ENCODE data around the gene AURKA. TPM values are rescaled to one million over a fixed set of nuclear protein-coding genes. Genes with fewer than 3 reads are reported as not detected.

AURKA gene
- total RNA-seq, 2 experiments from 2014 or later = 97.5 to 100 TPM

DNA sequence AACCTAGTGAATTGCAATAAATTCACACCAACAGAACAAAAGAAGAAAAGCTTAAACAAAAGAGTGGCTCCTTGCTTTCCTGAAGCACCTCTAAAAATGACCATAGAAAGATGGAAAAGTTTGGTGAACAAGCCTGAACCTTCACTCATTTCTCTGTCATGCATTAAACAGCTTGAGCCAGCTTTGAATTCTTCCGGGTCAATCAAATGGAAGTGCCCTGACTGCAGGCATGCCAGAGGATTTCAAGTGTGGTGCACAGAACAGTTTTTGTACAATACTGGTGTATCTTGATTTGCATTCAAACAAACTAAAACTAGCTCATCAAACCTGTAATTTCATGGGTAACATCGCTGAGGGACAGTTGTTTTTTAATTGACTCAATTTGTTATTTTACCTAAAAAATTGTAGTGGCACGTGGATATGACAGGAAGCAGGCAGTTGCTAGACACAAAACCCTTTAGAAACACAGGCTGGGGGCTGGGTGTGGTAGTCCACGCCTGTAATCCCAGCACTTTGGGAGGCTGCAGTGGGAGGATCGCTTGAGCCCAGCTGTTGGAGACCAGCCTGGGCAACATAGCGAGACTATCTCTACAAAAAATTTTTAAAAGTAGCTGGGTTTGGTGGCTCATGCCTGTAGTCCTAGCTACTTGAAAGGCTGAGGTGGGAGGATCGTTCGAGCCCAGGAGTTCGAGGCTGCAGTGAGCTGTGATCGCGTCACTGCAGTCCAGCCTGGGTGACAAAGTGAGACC, 29.1 kb upstream of the AURKA start:
- Mint-ChIP-seq H3K36me3 (ENCODE audit: low read depth) (peaks cover 23% of the 10 kb centered on the region), H3K4me1 (ENCODE audit: low read depth) (peaks cover 79% of the 10 kb centered on the region), H3K27me3 (no peaks in the 10 kb centered on the region), H3K4me3 (peak overlapping the region; percentile 7), H3K9me3 (no peaks in the 10 kb centered on the region), H3K27ac (peak overlapping the region; percentile 76)
- CTCF ChIA-PET = interaction anchor here (0.9 to 3.8 kb wide), 3 partner anchors 8 to 22 kb away, joined by 4 to 17 read pairs (median 4); partner anchors contain the start of gene CASS4
- POLR2A ChIA-PET = interaction anchor here (0.8 to 3.6 kb wide), 6 partner anchors 9 to 23 kb away, joined by 3 to 27 read pairs (median 4); partner anchors contain the start of gene CASS4
- DNase-seq (no peak), ATAC-seq (no peak)
- TF ChIP-seq, protein P1, sequence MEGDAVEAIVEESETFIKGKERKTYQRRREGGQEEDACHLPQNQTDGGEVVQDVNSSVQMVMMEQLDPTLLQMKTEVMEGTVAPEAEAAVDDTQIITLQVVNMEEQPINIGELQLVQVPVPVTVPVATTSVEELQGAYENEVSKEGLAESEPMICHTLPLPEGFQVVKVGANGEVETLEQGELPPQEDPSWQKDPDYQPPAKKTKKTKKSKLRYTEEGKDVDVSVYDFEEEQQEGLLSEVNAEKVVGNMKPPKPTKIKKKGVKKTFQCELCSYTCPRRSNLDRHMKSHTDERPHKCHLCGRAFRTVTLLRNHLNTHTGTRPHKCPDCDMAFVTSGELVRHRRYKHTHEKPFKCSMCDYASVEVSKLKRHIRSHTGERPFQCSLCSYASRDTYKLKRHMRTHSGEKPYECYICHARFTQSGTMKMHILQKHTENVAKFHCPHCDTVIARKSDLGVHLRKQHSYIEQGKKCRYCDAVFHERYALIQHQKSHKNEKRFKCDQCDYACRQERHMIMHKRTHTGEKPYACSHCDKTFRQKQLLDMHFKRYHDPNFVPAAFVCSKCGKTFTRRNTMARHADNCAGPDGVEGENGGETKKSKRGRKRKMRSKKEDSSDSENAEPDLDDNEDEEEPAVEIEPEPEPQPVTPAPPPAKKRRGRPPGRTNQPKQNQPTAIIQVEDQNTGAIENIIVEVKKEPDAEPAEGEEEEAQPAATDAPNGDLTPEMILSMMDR (IDR thresholded peaks at IDR 0.05) = no peak
- intact Hi-C loops (cut with micrococcal nuclease) = no loop called here

DNA sequence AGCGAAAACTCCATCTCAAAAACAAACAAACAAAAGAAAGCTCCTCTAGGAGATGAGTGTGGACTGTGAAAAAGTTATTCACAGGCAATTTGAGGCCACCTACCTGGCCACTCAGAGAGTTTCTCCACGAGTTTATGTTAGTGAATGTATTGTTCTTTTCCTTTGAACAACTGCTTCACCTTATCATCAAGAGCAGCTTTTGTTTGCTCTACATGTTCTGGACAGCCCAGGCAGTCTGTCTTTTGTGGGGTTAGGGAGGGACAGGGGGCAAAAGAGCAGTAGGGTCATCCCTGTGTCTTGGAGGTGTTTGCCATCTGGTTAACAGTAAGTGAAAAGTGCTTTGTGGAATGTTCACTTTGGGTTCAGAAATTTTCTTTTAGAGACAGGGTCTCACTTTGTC, 28.0 kb upstream of the AURKA start:
- peaks cover 23% of the 10 kb centered on the region for H3K36me3 Mint-ChIP-seq (ENCODE audit: low read depth)
- peaks cover 78% of the 10 kb centered on the region for H3K4me1 Mint-ChIP-seq (ENCODE audit: low read depth)
- intact Hi-C loops (cut with micrococcal nuclease) = no loop called here
- TF ChIP-seq, protein P1 (IDR thresholded peaks at IDR 0.05) = no peak
- no peak overlapping the region for H3K4me3 Mint-ChIP-seq
- ChIA-PET CTCF (no interaction called here), POLR2A (interaction anchor here (0.6 to 3.9 kb wide), 7 partner anchors 10 to 1863 kb away, joined by 3 to 27 read pairs (median 3); no protein-coding TSS in a partner anchor)
- H3K9me3 Mint-ChIP-seq = no peaks in the 10 kb centered on the region
- ATAC-seq = no peak
- no peaks in the 10 kb centered on the region for H3K27me3 Mint-ChIP-seq
- peak overlapping the region; percentile 76 for H3K27ac Mint-ChIP-seq
- DNase-seq = no peak

DNA sequence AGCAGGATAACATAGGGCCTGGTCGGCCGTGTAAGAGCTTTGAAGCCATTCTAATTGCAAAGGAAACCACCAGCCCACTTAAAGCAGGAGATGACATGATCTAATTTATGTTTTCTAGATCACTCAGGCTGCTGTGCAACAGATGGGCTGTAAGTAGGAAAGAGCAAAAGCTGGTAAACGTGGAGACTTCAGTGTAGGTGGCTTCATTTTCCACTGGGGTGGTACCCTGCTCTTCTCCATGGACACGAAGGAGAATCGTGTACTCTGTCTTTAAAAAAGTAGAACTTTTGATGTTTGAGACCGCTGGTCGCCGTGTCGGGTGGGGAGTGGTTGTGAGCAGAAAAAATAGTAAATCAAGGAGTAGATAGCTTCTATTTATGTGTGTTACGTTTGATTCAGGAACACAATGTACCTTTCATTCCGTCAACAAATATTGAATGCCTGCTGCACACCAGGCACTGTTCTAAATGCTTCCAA, 26.4 kb upstream of the AURKA start:
- DNase-seq = peak; percentile 50
- Mint-ChIP-seq H3K27ac (peak overlapping the region; percentile 96), H3K4me1 (ENCODE audit: low read depth) (peaks cover 84% of the 10 kb centered on the region), H3K36me3 (ENCODE audit: low read depth) (peaks cover 29% of the 10 kb centered on the region), H3K4me3 (peak overlapping the region; percentile 48), H3K27me3 (no peaks in the 10 kb centered on the region), H3K9me3 (no peaks in the 10 kb centered on the region)
- intact Hi-C loops (cut with micrococcal nuclease) = no loop called here
- POLR2A ChIA-PET = interaction anchor here (1.0 to 3.9 kb wide), 10 partner anchors 8 to 59 kb away, joined by 3 to 27 read pairs (median 4); partner anchors contain the start of genes AURKA, CSTF1 and RTF2
- TF ChIP-seq, protein P1 (IDR thresholded peaks at IDR 0.05) = no peak
- CTCF ChIA-PET = interaction anchor here (1.1 to 5.6 kb wide), 6 partner anchors 12 to 26 kb away, joined by 3 to 35 read pairs (median 6); partner anchors contain the start of genes AURKA and CSTF1
- ATAC-seq = peak; percentile 57

DNA sequence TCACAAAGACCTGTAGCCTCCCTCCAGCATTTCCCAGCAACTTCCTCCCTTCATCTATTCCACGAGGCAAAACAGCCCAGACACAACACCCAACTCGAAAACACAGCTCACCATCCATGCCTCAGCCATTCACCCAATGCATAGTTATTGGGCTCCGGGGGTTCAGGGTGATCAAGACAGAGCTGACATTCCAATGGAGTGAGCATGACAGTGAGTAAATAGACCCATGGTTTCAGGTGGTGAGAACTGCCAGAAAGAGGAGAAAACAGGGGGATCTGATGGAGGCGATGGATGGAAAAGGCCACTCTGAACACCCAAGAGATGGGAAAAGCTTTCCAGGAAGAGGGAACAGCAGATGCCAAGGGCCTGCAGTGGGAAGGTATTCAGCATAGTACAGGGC, 25.9 kb upstream of the AURKA start:
- ChIA-PET POLR2A (interaction anchor here (1.0 to 3.9 kb wide), 11 partner anchors 9 to 59 kb away, joined by 3 to 27 read pairs (median 4); partner anchors contain the start of genes AURKA, CSTF1 and RTF2), CTCF (interaction anchor here (1.1 to 5.6 kb wide), 6 partner anchors 12 to 26 kb away, joined by 3 to 35 read pairs (median 6); partner anchors contain the start of genes AURKA and CSTF1)
- Mint-ChIP-seq H3K4me3 (peak overlapping the region; percentile 48), H3K4me1 (ENCODE audit: low read depth) (peaks cover 82% of the 10 kb centered on the region), H3K36me3 (ENCODE audit: low read depth) (peaks cover 31% of the 10 kb centered on the region), H3K9me3 (peaks cover under 1% of the 10 kb centered on the region), H3K27me3 (no peaks in the 10 kb centered on the region), H3K27ac (peak overlapping the region; percentile 96)
- intact Hi-C loops (cut with micrococcal nuclease) = no loop called here
- TF ChIP-seq, protein P1 (IDR thresholded peaks at IDR 0.05) = no peak
- ATAC-seq (no peak), DNase-seq (no peak)
